Activated CD8-positive, alpha-beta memory T cell treated with anti-CD3 and anti-CD28 coated beads, Interleukin-2, amount 50 U/mL, for 24 hours (primary cell): ENCODE results near the gene DACT2.
"Not testable (repeated sequence)": the region's sequence is repeated elsewhere in the genome, so short reads cannot be mapped to it uniquely, and the experiment has no call there.

ENCODE experiments used
- DNase-seq: peaks from one replicate; pipeline ENCODE4 v3.0.0-alpha.2; 2020; ENCODE audit errors: extremely low read depth

Gene DACT2

GRCh38 chr6:168318579-168319278, 848 bp downstream of the DACT2 start:
- no peak for DNase-seq

GRCh38 chr6:168318090-168318489, 1.5 kb downstream of the DACT2 start:
- DNase-seq = no peak

- DNase-seq = no peak
Observed at GRCh38 chr6:168315596-168315995, 4.0 kb downstream of the DACT2 start.

- no peak for DNase-seq
Observed at GRCh38 chr6:168314948-168315347, 4.6 kb downstream of the DACT2 start.

- no peak for DNase-seq
Observed at GRCh38 chr6:168314021-168314420, 5.6 kb downstream of the DACT2 start.

GRCh38 chr6:168313431-168314011, 6.1 kb downstream of the DACT2 start:
- DNase-seq = no peak

GRCh38 chr6:168312125-168312507, 7.5 kb downstream of the DACT2 start:
- not testable (repeated sequence) for DNase-seq

- no peak for DNase-seq
Observed at GRCh38 chr6:168311410-168312124, 8.0 kb downstream of the DACT2 start.

GRCh38 chr6:168310945-168311344, 8.6 kb downstream of the DACT2 start:
- no peak for DNase-seq

GRCh38 chr6:168310403-168310802, 9.2 kb downstream of the DACT2 start:
- DNase-seq = no peak

GRCh38 chr6:168309997-168310396, 9.6 kb downstream of the DACT2 start:
- DNase-seq = no peak

GRCh38 chr6:168309183-168309582, 10.4 kb downstream of the DACT2 start:
- no peak for DNase-seq

- DNase-seq = no peak
Observed at GRCh38 chr6:168308390-168309144, 11.0 kb downstream of the DACT2 start.

- DNase-seq = no peak
Observed at GRCh38 chr6:168307695-168308021, 11.9 kb downstream of the DACT2 start.

- no peak for DNase-seq
Observed at GRCh38 chr6:168307015-168307694, 12.4 kb downstream of the DACT2 start.

GRCh38 chr6:168305863-168306262, 13.7 kb downstream of the DACT2 start:
- DNase-seq = no peak

GRCh38 chr6:168305096-168305749, 14.4 kb downstream of the DACT2 start:
- DNase-seq = no peak

GRCh38 chr6:168304752-168305015, 14.9 kb downstream of the DACT2 start:
- no peak for DNase-seq

- DNase-seq = no peak
Observed at GRCh38 chr6:168303982-168304751, 15.4 kb downstream of the DACT2 start.

GRCh38 chr6:168302534-168302933, 17.0 kb downstream of the DACT2 start:
- no peak for DNase-seq
